Ovary (tissue), 9 donors: Measurements from ENCODE around the gene PRIMPOL. TPM values are rescaled to one million over a fixed set of nuclear protein-coding genes. Genes with fewer than 3 reads are reported as not detected.
"Not testable (repeated sequence)": the region's sequence is repeated elsewhere in the genome, so short reads cannot be mapped to it uniquely, and the experiment has no call there.

ENCODE experiments used
- DNase-seq, 5 donors: peaks; one replicate each; pipeline ENCODE4 v3.0.0-alpha.2; 2019 to 2020
- H3K27ac ChIP-seq, 2 donors: fragments of 200-600 bp; one replicate each; pipeline versions ENCODE4 v1.5.1 to v1.8.0; 2019 to 2022
- H3K27me3 ChIP-seq: fragments of 200-600 bp; one replicate; pipeline ENCODE4 v1.8.0; 2022
- H3K36me3 ChIP-seq: fragments of 200-600 bp; sonication (generic); one replicate; pipeline ENCODE4 v1.5.1; 2019
- H3K4me1 ChIP-seq: one replicate; pipeline ENCODE4 v1.8.1; 2013; ENCODE audit warnings: mild to moderate bottlenecking, moderate library complexity; ENCODE audit not compliant: insufficient read depth
- H3K4me3 ChIP-seq: fragments of 200-600 bp; sonication (generic); one replicate; pipeline ENCODE4 v1.5.1; 2017
- H3K9me3 ChIP-seq, 2 donors: fragments of 200-600 bp in 1 of 2; sonication (generic) in 1 of 2; one replicate each; pipeline versions ENCODE4 v1.5.1 to v1.8.1; 2013 to 2019; ENCODE audit warnings: mild to moderate bottlenecking in 1 of 2, moderate library complexity in 1 of 2
- EP300 ChIP-seq: sonication (generic); formaldehyde crosslinking; IDR thresholded peaks from one replicate; pipeline ENCODE4 v1.6.1; 2017; ENCODE audit warnings: antibody characterized with exemption
- POLR2A ChIP-seq: fragments of 450-650 bp; IDR thresholded peaks from one replicate; pipeline ENCODE4 v1.6.1; 2017; ENCODE audit warnings: antibody characterized with exemption, mild to moderate bottlenecking, moderate library complexity
- WGBS, 3 donors: extraction: QIAGEN DNeasy Blood & Tissue Kit in 1 of 3; methylation state at CpG; one replicate each; pipeline versions ENCODE4 v1.1.5 to v1.1.7; 2013 to 2017; 5-methylcytosine and 5-hydroxymethylcytosine counted together
- intact Hi-C, 4 donors: fragments of 100-400 bp; cut with DNase I; formaldehyde crosslinking; loops; one replicate each; pipeline versions ENCODE4 v1.11.0 to v1.15.1; 2022 to 2023
- polyA plus RNA-seq, 2 donors: library from polyadenylated mRNA; stranded (reverse); fragments of 200-250 nt in 1 of 2; fragments of 350-450 nt in 1 of 2; fragmentation: Illumina TruSeq in 1 of 2; extraction: RNeasy Lipid Tissue Mini Kit (QIAGEN cat#74804) in 1 of 2; gene quantifications; one replicate each; pipeline ENCODE4 v1.2.3, GENCODE V29; 2013 to 2014
- total RNA-seq, 7 donors: library from RNA; depleted of rRNA in 2 of 7; stranded (reverse); fragments of >200 nt in 2 of 7; fragmentation: NEBNext Ultra II Directional in 3 of 7; extraction: Animal tissue kit (Norgen Biotek cat#: 25700) in 3 of 7; gene quantifications; one replicate each; pipeline versions ENCODE4 v1.1.0 to v1.2.4, GENCODE V29; 2016 to 2023
- TF ChIP-seq, protein P1 (sequence below), 3 donors: fragments of 450-650 bp in 2 of 3; fragments of 200-600 bp in 1 of 3; IDR thresholded peaks; one replicate each; pipeline versions ENCODE4 v1.5.1 to v1.8.0; 2016 to 2022; ENCODE audit warnings: antibody characterized with exemption in 3 of 3, mild to moderate bottlenecking in 1 of 3
- donor health status: DM: no; HTN: no; CAD: no; lungs with moderate emphysema.
- donor health status: DM: no; HTN: no; CAD: no.
- donor health status: Bipolar disorder and iron deficiency.
- donor health status: DM: yes; HTN: yes; CAD: no.
- donor health status: DM: no; HTN: no; CAD: no.
- donor health status: DM: yes; HTN: yes; CAD: no.

Gene PRIMPOL
- total and polyA plus RNA-seq, 9 donors: 14.1 to 29.2 (median 17.6) TPM

DNA sequence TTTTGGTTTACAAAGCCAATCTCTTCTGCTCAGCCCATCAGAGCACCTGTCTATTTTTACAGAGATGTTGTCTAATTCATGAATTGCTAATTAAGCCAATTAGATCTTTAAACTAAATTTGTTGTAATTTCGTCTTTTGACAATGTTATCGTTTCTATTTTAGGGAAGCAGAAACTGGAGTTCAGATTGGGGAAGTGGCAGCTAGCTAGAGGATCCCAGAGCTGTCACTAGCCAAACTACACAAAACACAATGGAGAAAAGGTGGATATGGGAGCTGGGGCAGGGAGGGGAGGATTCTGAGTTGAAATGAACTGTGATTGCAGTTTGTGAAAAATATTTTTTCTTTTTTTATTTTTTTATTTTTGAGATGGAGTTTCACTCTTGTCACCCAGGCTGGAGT lies 36.1 kb upstream of the PRIMPOL start:
- Histone ChIP-seq H3K27me3 (no peaks in the 10 kb centered on the region), H3K4me1 (no peaks in the 10 kb centered on the region), H3K9me3 (no peaks in the 10 kb centered on the region), H3K4me3 (no peak overlapping the region), H3K27ac (no peak overlapping the region), H3K36me3 (no peaks in the 10 kb centered on the region)
- TF ChIP-seq, protein P1, sequence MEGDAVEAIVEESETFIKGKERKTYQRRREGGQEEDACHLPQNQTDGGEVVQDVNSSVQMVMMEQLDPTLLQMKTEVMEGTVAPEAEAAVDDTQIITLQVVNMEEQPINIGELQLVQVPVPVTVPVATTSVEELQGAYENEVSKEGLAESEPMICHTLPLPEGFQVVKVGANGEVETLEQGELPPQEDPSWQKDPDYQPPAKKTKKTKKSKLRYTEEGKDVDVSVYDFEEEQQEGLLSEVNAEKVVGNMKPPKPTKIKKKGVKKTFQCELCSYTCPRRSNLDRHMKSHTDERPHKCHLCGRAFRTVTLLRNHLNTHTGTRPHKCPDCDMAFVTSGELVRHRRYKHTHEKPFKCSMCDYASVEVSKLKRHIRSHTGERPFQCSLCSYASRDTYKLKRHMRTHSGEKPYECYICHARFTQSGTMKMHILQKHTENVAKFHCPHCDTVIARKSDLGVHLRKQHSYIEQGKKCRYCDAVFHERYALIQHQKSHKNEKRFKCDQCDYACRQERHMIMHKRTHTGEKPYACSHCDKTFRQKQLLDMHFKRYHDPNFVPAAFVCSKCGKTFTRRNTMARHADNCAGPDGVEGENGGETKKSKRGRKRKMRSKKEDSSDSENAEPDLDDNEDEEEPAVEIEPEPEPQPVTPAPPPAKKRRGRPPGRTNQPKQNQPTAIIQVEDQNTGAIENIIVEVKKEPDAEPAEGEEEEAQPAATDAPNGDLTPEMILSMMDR (IDR thresholded peaks at IDR 0.05): no peak
- DNase-seq: no peak
- intact Hi-C loops: no loop called here
- WGBS, 3 donors: 65 to 95% (median 89%) methylated on average over 2 of the region's 2 CpGs

GRCh38 chr4:184614509-184614908 lies 35.0 kb upstream of the PRIMPOL start:
- H3K4me3 ChIP-seq: no peak overlapping the region
- WGBS, 3 donors: 87 to 93% (median 91%) methylated on average over 3 of the region's 3 CpGs
- no peak for DNase-seq
- no peaks in the 10 kb centered on the region for H3K36me3 ChIP-seq
- H3K4me1 ChIP-seq: no peaks in the 10 kb centered on the region
- TF ChIP-seq, protein P1 (IDR thresholded peaks at IDR 0.05): no peak
- no peak for TF ChIP-seq EP300
- TF ChIP-seq POLR2A: no peak
- no peak overlapping the region for H3K27ac ChIP-seq
- H3K9me3 ChIP-seq: no peaks in the 10 kb centered on the region
- intact Hi-C loops: no loop called here
- H3K27me3 ChIP-seq: no peaks in the 10 kb centered on the region

- intact Hi-C loops, H3K27me3 ChIP-seq, H3K4me1 ChIP-seq, H3K36me3 ChIP-seq, H3K27ac ChIP-seq, DNase-seq, H3K9me3 ChIP-seq, H3K4me3 ChIP-seq: not testable (repeated sequence)
- WGBS, 3 donors: 77 to 80% (median 79%) methylated on average over 2 of the region's 2 CpGs
Measured at GRCh38 chr4:184616168-184616567, 33.4 kb upstream of the PRIMPOL start.

- TF ChIP-seq, protein P1 (IDR thresholded peaks at IDR 0.05): no peak
- TF ChIP-seq EP300 (no peak), POLR2A (no peak)
- intact Hi-C loops: no loop called here
- H3K4me1 ChIP-seq: no peaks in the 10 kb centered on the region
- H3K27me3 ChIP-seq: no peaks in the 10 kb centered on the region
- H3K9me3 ChIP-seq: no peaks in the 10 kb centered on the region
- 73 to 75% (median 74%) methylated on average over 12 of the region's 12 CpGs for WGBS, 3 donors
- DNase-seq: no peak
- no peak overlapping the region for H3K27ac ChIP-seq
- H3K4me3 ChIP-seq: no peak overlapping the region
- H3K36me3 ChIP-seq: no peaks in the 10 kb centered on the region
Measured at GRCh38 chr4:184616633-184617551, 32.6 kb upstream of the PRIMPOL start.

- DNase-seq: no peak
- H3K36me3 ChIP-seq: no peaks in the 10 kb centered on the region
- WGBS, 3 donors: 73 to 81% (median 73%) methylated on average over 9 of the region's 9 CpGs
- H3K27me3 ChIP-seq: no peaks in the 10 kb centered on the region
- no peaks in the 10 kb centered on the region for H3K4me1 ChIP-seq
- H3K4me3 ChIP-seq: no peak overlapping the region
- no peak overlapping the region for H3K27ac ChIP-seq
- TF ChIP-seq, protein P1 (IDR thresholded peaks at IDR 0.05): no peak
- TF ChIP-seq EP300 (no peak), POLR2A (no peak)
- intact Hi-C loops: no loop called here
- H3K9me3 ChIP-seq: no peaks in the 10 kb centered on the region
Measured at GRCh38 chr4:184617600-184618196, 31.8 kb upstream of the PRIMPOL start.
